AG04449 (cell line): ENCODE measurements around the gene HS3ST2.
A peak's percentile ranks its signal among the peaks of the same experiment; 100 is the strongest.

ENCODE experiments used
- CTCF ChIA-PET: fragments of 350-600 bp; formaldehyde crosslinking; extraction: SDS; loops from one replicate; lab custom pipeline; 2021; ENCODE audit warnings: antibody characterized with exemption; lab: Yijun Ruan, JAX
- POLR2A ChIA-PET: fragments of 400-600, 350-600 bp; formaldehyde crosslinking; extraction: SDS; loops from one replicate; lab custom pipeline; 2020; ENCODE audit warnings: antibody characterized with exemption, inconsistent platforms; lab: Yijun Ruan, JAX
- DNase-seq: peaks from one replicate; pipeline ENCODE4 v3.0.0-alpha.2; 2010; ENCODE audit warnings: low read depth, low spot score
- H3K4me3 ChIP-seq: 2 replicates; pipeline ENCODE4 v1.5.1; 2011; ENCODE audit warnings: low read depth, mild to moderate bottlenecking, control low read depth, low read length
- CTCF ChIP-seq: IDR thresholded peaks from one replicate; pipeline ENCODE4 v1.5.1; 2011; ENCODE audit warnings: mild to moderate bottlenecking, moderate library complexity, low read length, control low read depth, inconsistent platforms; ENCODE audit not compliant: insufficient read depth; ENCODE audit errors: missing control alignments

The HS3ST2 gene

GRCh38 chr16:22813948-22814710, at the start of gene HS3ST2:
TSS of gene HS3ST2 (plus strand) at chr16:22814162. CDS start at chr16:22814611, 449 bp downstream.
- no peak for DNase-seq
- no peak for TF ChIP-seq CTCF
- H3K4me3 ChIP-seq = peak within 1 kb of the TSS; percentile 12; the same call in 1 of the 2 replicates
- CTCF ChIA-PET = interaction anchor here (0.9 to 1.3 kb wide), 2 partner anchors 10 to 132 kb away, joined by 3 read pairs; no protein-coding TSS in a partner anchor
- POLR2A ChIA-PET = no interaction called here

- POLR2A ChIA-PET = no interaction called here
- TF ChIP-seq CTCF = no peak
- no peak overlapping the region for H3K4me3 ChIP-seq
- no peak for DNase-seq
- CTCF ChIA-PET = no interaction called here
Observed at GRCh38 chr16:22764662-22765327, 49.2 kb upstream of the HS3ST2 start.

DNA sequence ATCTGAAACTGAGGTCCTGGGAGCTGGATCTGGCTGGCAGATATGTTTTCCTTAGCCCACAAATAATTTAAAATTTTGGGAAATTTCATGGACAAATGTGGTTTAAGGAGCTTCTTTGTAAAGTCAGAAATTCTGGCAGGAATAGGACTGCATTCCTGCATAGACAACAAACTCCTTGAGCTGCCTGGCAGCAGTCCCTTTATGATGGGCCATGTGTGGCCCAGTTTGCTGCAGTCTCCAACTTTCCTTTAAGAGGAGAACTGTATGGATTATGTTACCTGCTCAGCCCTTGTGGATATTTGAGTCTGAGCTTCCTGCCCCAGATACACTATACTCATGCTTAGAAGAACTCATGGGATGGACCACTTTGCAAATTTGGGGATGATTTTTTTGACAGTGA, 48.5 kb upstream of the HS3ST2 start:
- ChIA-PET CTCF (no interaction called here), POLR2A (no interaction called here)
- H3K4me3 ChIP-seq = no peak overlapping the region
- no peak for DNase-seq
- TF ChIP-seq CTCF = no peak

- no peak for TF ChIP-seq CTCF
- ChIA-PET POLR2A (no interaction called here), CTCF (no interaction called here)
- no peak for DNase-seq
- H3K4me3 ChIP-seq = no peak overlapping the region
Observed at GRCh38 chr16:22770866-22771265, 43.1 kb upstream of the HS3ST2 start.

- ChIA-PET CTCF (no interaction called here), POLR2A (no interaction called here)
- H3K4me3 ChIP-seq = no peak overlapping the region
- no peak for TF ChIP-seq CTCF
- DNase-seq = no peak
Observed at GRCh38 chr16:22771551-22771950, 42.4 kb upstream of the HS3ST2 start.

DNA sequence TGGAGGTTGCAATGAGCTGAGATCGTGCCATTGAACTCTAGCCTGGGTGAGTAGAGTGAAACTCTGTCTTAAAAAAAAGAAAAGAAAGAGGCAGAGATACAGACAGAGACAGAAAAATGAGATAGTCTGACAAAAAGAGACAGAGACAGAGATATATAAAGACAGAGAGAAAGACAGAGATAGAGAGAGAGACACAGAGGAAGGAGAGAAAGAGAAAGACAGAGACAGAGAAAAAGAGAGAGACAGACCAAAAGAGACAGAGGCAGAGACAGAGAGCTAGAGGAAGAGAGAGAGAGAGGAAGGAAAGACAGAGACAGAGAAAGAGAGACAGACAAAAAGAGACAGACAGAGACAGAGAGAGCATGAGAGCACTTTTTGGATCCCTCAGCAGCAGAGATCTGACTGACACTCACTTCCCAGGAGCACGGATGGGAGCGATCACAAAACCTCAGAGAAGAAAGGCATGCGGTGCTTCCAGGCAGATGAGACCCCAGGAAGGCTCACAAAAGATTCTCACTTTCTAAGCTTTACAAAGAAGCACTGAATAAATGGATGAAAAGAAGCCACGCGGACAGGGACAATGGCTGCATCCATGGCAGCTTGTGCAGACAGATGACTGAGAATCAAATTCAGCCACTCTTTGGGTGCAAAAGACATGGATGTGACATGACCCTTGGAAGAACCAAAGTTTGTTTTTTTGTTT, 38.6 kb upstream of the HS3ST2 start:
- no peak for TF ChIP-seq CTCF
- H3K4me3 ChIP-seq = no peak overlapping the region
- CTCF ChIA-PET = no interaction called here
- DNase-seq = no peak
- POLR2A ChIA-PET = no interaction called here
